ENCODE data around the gene GPR180.

DNA sequence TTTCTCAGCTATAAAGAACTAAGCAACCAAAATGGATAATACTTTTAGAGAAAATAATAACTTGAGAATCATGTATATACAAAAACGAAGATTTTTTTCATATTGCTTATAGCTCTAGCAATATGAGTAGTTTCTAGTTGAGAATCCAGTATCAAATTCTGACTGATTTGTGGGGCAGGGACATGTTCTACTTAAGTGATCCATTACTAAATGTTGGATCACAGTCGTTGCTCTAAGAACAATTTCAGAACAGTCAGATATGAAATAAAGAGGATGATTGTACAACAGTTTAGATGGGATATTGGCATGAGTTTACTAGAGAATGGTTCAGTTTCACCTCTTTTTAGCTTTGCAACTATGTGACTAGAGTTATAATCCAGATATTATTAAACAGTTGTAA lies 70.7 kb downstream of the GPR180 start:
- TF ChIP-seq, protein P1, sequence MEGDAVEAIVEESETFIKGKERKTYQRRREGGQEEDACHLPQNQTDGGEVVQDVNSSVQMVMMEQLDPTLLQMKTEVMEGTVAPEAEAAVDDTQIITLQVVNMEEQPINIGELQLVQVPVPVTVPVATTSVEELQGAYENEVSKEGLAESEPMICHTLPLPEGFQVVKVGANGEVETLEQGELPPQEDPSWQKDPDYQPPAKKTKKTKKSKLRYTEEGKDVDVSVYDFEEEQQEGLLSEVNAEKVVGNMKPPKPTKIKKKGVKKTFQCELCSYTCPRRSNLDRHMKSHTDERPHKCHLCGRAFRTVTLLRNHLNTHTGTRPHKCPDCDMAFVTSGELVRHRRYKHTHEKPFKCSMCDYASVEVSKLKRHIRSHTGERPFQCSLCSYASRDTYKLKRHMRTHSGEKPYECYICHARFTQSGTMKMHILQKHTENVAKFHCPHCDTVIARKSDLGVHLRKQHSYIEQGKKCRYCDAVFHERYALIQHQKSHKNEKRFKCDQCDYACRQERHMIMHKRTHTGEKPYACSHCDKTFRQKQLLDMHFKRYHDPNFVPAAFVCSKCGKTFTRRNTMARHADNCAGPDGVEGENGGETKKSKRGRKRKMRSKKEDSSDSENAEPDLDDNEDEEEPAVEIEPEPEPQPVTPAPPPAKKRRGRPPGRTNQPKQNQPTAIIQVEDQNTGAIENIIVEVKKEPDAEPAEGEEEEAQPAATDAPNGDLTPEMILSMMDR (conservative IDR thresholded peaks at IDR 0.05; ENCODE audit: low read depth, low read length): no peak
- no peak for TF ChIP-seq EZH2phosphoT487 (IDR thresholded peaks at IDR 0.05; ENCODE audit: borderline replicate concordance, low read length)
